DND-41 (cell line): ENCODE data around the gene TNNI3K.

Experiments used
- EZH2 ChIP-seq: IDR thresholded peaks from 3 replicates; pipeline ENCODE4 v1.6.1; 2012; ENCODE audit warnings: borderline replicate concordance, low read depth, mild to moderate bottlenecking, moderate library complexity, low read length, inconsistent platforms; ENCODE audit not compliant: severe bottlenecking
- TF ChIP-seq, protein P1 (sequence below): IDR thresholded peaks from 2 replicates; pipeline ENCODE4 v1.5.1; 2012; ENCODE audit warnings: borderline replicate concordance, low read length, moderate library complexity, mild to moderate bottlenecking; ENCODE audit not compliant: poor library complexity, severe bottlenecking; ENCODE audit errors: extremely low read depth

GRCh38 chr1:74579425-74579824, 344.2 kb downstream of the TNNI3K start:
- TF ChIP-seq, protein P1, sequence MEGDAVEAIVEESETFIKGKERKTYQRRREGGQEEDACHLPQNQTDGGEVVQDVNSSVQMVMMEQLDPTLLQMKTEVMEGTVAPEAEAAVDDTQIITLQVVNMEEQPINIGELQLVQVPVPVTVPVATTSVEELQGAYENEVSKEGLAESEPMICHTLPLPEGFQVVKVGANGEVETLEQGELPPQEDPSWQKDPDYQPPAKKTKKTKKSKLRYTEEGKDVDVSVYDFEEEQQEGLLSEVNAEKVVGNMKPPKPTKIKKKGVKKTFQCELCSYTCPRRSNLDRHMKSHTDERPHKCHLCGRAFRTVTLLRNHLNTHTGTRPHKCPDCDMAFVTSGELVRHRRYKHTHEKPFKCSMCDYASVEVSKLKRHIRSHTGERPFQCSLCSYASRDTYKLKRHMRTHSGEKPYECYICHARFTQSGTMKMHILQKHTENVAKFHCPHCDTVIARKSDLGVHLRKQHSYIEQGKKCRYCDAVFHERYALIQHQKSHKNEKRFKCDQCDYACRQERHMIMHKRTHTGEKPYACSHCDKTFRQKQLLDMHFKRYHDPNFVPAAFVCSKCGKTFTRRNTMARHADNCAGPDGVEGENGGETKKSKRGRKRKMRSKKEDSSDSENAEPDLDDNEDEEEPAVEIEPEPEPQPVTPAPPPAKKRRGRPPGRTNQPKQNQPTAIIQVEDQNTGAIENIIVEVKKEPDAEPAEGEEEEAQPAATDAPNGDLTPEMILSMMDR, result no peak
- TF ChIP-seq EZH2, result no peak
